Mucosa of rectum (tissue), 2 donors: ENCODE results near the gene POMGNT2.
"Not testable (repeated sequence)": the region's sequence is repeated elsewhere in the genome, so short reads cannot be mapped to it uniquely, and the experiment has no call there.

Source experiments
- H3K27ac ChIP-seq, 2 donors: one replicate each; pipeline ENCODE4 v1.7.0; 2013; ENCODE audit warnings: inconsistent platforms in 2 of 2, low read depth in 2 of 2, low read length in 2 of 2
- H3K27me3 ChIP-seq, 2 donors: one replicate each; pipeline ENCODE4 v1.7.0; 2013; ENCODE audit warnings: low read length in 2 of 2; ENCODE audit not compliant: control insufficient read depth in 2 of 2, insufficient read depth in 2 of 2
- H3K36me3 ChIP-seq, 2 donors: one replicate each; pipeline ENCODE4 v1.7.0; 2013; ENCODE audit warnings: low read length in 2 of 2; ENCODE audit not compliant: control insufficient read depth in 2 of 2, insufficient read depth in 2 of 2
- H3K4me1 ChIP-seq, 2 donors: one replicate each; pipeline ENCODE4 v1.7.0; 2013; ENCODE audit warnings: low read length in 2 of 2, mild to moderate bottlenecking in 1 of 2; ENCODE audit not compliant: control insufficient read depth in 2 of 2, insufficient read depth in 2 of 2
- H3K4me3 ChIP-seq, 2 donors: one replicate each; pipeline ENCODE4 v1.7.0; 2013; ENCODE audit warnings: low read length in 2 of 2
- H3K9ac ChIP-seq, 2 donors: one replicate each; pipeline ENCODE4 v1.7.0; 2013; ENCODE audit warnings: low read length in 2 of 2, low read depth in 1 of 2, mild to moderate bottlenecking in 1 of 2
- H3K9me3 ChIP-seq, 2 donors: one replicate each; pipeline ENCODE4 v1.7.0; 2013; ENCODE audit warnings: low read length in 2 of 2; ENCODE audit not compliant: control insufficient read depth in 2 of 2
- donor health status: healthy.
- donor health status: Normal muscosa, but diverticular disease.

Gene POMGNT2

GRCh38 chr3:43046583-43046982 lies 59.3 kb downstream of the POMGNT2 start:
- no peak overlapping the region for H3K27ac ChIP-seq
- no peaks in the 10 kb centered on the region for H3K36me3 ChIP-seq
- H3K9me3 ChIP-seq = peaks cover 5% of the 10 kb centered on the region in 2 donors
- H3K4me1 ChIP-seq = no peaks in the 10 kb centered on the region
- no peaks in the 10 kb centered on the region for H3K27me3 ChIP-seq
- no peak overlapping the region for H3K9ac ChIP-seq
- no peak overlapping the region for H3K4me3 ChIP-seq

- H3K27me3 ChIP-seq, H3K4me1 ChIP-seq, H3K9me3 ChIP-seq, H3K9ac ChIP-seq, H3K4me3 ChIP-seq, H3K36me3 ChIP-seq, H3K27ac ChIP-seq: not testable (repeated sequence)
Observed at GRCh38 chr3:43045079-43045478, 60.8 kb downstream of the POMGNT2 start.

GRCh38 chr3:43043793-43044192 lies 62.1 kb downstream of the POMGNT2 start:
- Histone ChIP-seq H3K27ac (no peak overlapping the region), H3K9ac (no peak overlapping the region), H3K9me3 (peaks cover 3 to 5% of the 10 kb centered on the region in 2 donors), H3K27me3 (no peaks in the 10 kb centered on the region), H3K4me1 (no peaks in the 10 kb centered on the region), H3K4me3 (no peak overlapping the region), H3K36me3 (no peaks in the 10 kb centered on the region)

GRCh38 chr3:43043071-43043766 lies 62.7 kb downstream of the POMGNT2 start:
- Histone ChIP-seq H3K27ac (no peak overlapping the region), H3K4me1 (no peaks in the 10 kb centered on the region), H3K4me3 (no peak overlapping the region), H3K36me3 (no peaks in the 10 kb centered on the region), H3K9ac (no peak overlapping the region), H3K9me3 (peaks cover 3 to 5% of the 10 kb centered on the region in 2 donors), H3K27me3 (no peaks in the 10 kb centered on the region)

- H3K9ac ChIP-seq = no peak overlapping the region
- H3K4me1 ChIP-seq = no peaks in the 10 kb centered on the region
- no peaks in the 10 kb centered on the region for H3K27me3 ChIP-seq
- peaks cover 3% of the 10 kb centered on the region in 2 donors for H3K9me3 ChIP-seq
- H3K4me3 ChIP-seq = no peak overlapping the region
- H3K36me3 ChIP-seq = no peaks in the 10 kb centered on the region
- no peak overlapping the region for H3K27ac ChIP-seq
Observed at GRCh38 chr3:43041517-43041916, 64.4 kb downstream of the POMGNT2 start.

GRCh38 chr3:43038010-43038409 lies 67.9 kb downstream of the POMGNT2 start:
- H3K4me1 ChIP-seq = no peaks in the 10 kb centered on the region
- no peaks in the 10 kb centered on the region for H3K27me3 ChIP-seq
- H3K4me3 ChIP-seq = no peak overlapping the region
- H3K27ac ChIP-seq = no peak overlapping the region
- no peaks in the 10 kb centered on the region for H3K36me3 ChIP-seq
- H3K9ac ChIP-seq = no peak overlapping the region
- no peaks in the 10 kb centered on the region for H3K9me3 ChIP-seq

GRCh38 chr3:43036621-43037423 lies 69.1 kb downstream of the POMGNT2 start:
- Histone ChIP-seq H3K4me3 (no peak overlapping the region), H3K27ac (no peak overlapping the region), H3K36me3 (no peaks in the 10 kb centered on the region), H3K9me3 (no peaks in the 10 kb centered on the region), H3K27me3 (no peaks in the 10 kb centered on the region), H3K4me1 (no peaks in the 10 kb centered on the region), H3K9ac (no peak overlapping the region)

- Histone ChIP-seq H3K9me3 (no peaks in the 10 kb centered on the region), H3K4me3 (no peak overlapping the region), H3K4me1 (peaks cover 0 to 4% of the 10 kb centered on the region in 2 donors), H3K36me3 (no peaks in the 10 kb centered on the region), H3K27me3 (no peaks in the 10 kb centered on the region), H3K9ac (no peak overlapping the region), H3K27ac (no peak overlapping the region)
Observed at GRCh38 chr3:43035801-43036365, 70.0 kb downstream of the POMGNT2 start.

GRCh38 chr3:43034911-43035310 lies 71.0 kb downstream of the POMGNT2 start:
- no peak overlapping the region for H3K27ac ChIP-seq
- H3K9ac ChIP-seq = no peak overlapping the region
- no peak overlapping the region for H3K4me3 ChIP-seq
- H3K36me3 ChIP-seq = no peaks in the 10 kb centered on the region
- peaks cover 0 to 4% of the 10 kb centered on the region in 2 donors for H3K4me1 ChIP-seq
- H3K27me3 ChIP-seq = no peaks in the 10 kb centered on the region
- no peaks in the 10 kb centered on the region for H3K9me3 ChIP-seq

GRCh38 chr3:43034200-43034599 lies 71.7 kb downstream of the POMGNT2 start:
- Histone ChIP-seq H3K27me3 (no peaks in the 10 kb centered on the region), H3K4me3 (no peak overlapping the region), H3K9me3 (no peaks in the 10 kb centered on the region), H3K36me3 (no peaks in the 10 kb centered on the region), H3K9ac (no peak overlapping the region), H3K4me1 (peaks cover 0 to 4% of the 10 kb centered on the region in 2 donors), H3K27ac (no peak overlapping the region)
